RPMI7951 (cell line): ENCODE results near the gene LPCAT1. TPM values are rescaled to one million over a fixed set of nuclear protein-coding genes. Genes with fewer than 3 reads are reported as not detected.
"Not testable (repeated sequence)": the region's sequence is repeated elsewhere in the genome, so short reads cannot be mapped to it uniquely, and the experiment has no call there.

Experiments used
- DNase-seq: peaks from one replicate; pipeline ENCODE4 v3.0.0-alpha.2; 2012; ENCODE audit warnings: low read depth
- total RNA-seq: library from RNA; depleted of rRNA; stranded (reverse); fragments of >200 nt; shearing (Covaris generic); gene quantifications from 2 replicates; pipeline ENCODE4 v1.2.3, GENCODE V29; 2014

LPCAT1 gene
- total RNA-seq, 1 experiment from 2014 or later = 12.3 TPM

- no peak for DNase-seq
These were observed 94.7 kb downstream of the LPCAT1 start for GRCh38 chr5:1429066-1429465.

- no peak for DNase-seq
These were observed 95.7 kb downstream of the LPCAT1 start for GRCh38 chr5:1428107-1428506.

GRCh38 chr5:1424716-1425115, 99.0 kb downstream of the LPCAT1 start:
- no peak for DNase-seq

GRCh38 chr5:1423901-1424603, 99.7 kb downstream of the LPCAT1 start:
- DNase-seq = no peak

- not testable (repeated sequence) for DNase-seq
These were observed 101.2 kb downstream of the LPCAT1 start for GRCh38 chr5:1422522-1422921.

GRCh38 chr5:1421521-1422341, 102.0 kb downstream of the LPCAT1 start:
- no peak for DNase-seq

- no peak for DNase-seq
These were observed 103.3 kb downstream of the LPCAT1 start for GRCh38 chr5:1420211-1421195.

- no peak for DNase-seq
These were observed 104.1 kb downstream of the LPCAT1 start for GRCh38 chr5:1419476-1420210.

- DNase-seq = no peak
These were observed 104.9 kb downstream of the LPCAT1 start for GRCh38 chr5:1418921-1419280.

GRCh38 chr5:1418238-1418920, 105.4 kb downstream of the LPCAT1 start:
- DNase-seq = no peak

- no peak for DNase-seq
These were observed 106.1 kb downstream of the LPCAT1 start for GRCh38 chr5:1417586-1418225.

GRCh38 chr5:1416856-1417469, 106.8 kb downstream of the LPCAT1 start:
- DNase-seq = no peak

GRCh38 chr5:1415626-1416360, 108.0 kb downstream of the LPCAT1 start:
- no peak for DNase-seq

- no peak for DNase-seq
These were observed 108.7 kb downstream of the LPCAT1 start for GRCh38 chr5:1415059-1415425.

- DNase-seq = no peak
These were observed 109.3 kb downstream of the LPCAT1 start for GRCh38 chr5:1414311-1415058.

- DNase-seq = no peak
These were observed 110.0 kb downstream of the LPCAT1 start for GRCh38 chr5:1413611-1414241.

- DNase-seq = no peak
These were observed 110.5 kb downstream of the LPCAT1 start for GRCh38 chr5:1413211-1413610.

- no peak for DNase-seq
These were observed 111.1 kb downstream of the LPCAT1 start for GRCh38 chr5:1412621-1413020.
